Ectodermal cell (in vitro differentiated cells): ENCODE measurements around the gene RLF.
"Not testable (repeated sequence)": the region's sequence is repeated elsewhere in the genome, so short reads cannot be mapped to it uniquely, and the experiment has no call there.

Experiments
- H3K27ac ChIP-seq: 2 replicates; pipeline ENCODE4 v1.7.0; 2013; ENCODE audit warnings: mild to moderate bottlenecking, low read depth, low read length; ENCODE audit not compliant: insufficient read depth, poor library complexity, severe bottlenecking
- H3K27me3 ChIP-seq: 2 replicates; pipeline ENCODE4 v1.7.0; 2013; ENCODE audit warnings: mild to moderate bottlenecking, low read length; ENCODE audit not compliant: insufficient read depth, control insufficient read depth, poor library complexity, severe bottlenecking
- H3K36me3 ChIP-seq: one replicate; pipeline ENCODE4 v1.7.0; 2013; ENCODE audit warnings: low read length; ENCODE audit not compliant: control insufficient read depth, insufficient read depth
- H3K4me1 ChIP-seq: one replicate; pipeline ENCODE4 v1.7.0; 2013; ENCODE audit warnings: low read length; ENCODE audit not compliant: control insufficient read depth, insufficient read depth
- H3K4me3 ChIP-seq: 2 replicates; pipeline ENCODE4 v1.7.0; 2013; ENCODE audit warnings: low read depth, low read length, control low read depth; ENCODE audit not compliant: insufficient read depth
- H3K9me3 ChIP-seq: 2 replicates; pipeline ENCODE4 v1.7.0; 2013; ENCODE audit warnings: mild to moderate bottlenecking, low read length, moderate library complexity; ENCODE audit not compliant: control insufficient read depth
- WGBS, 2 experiments: methylation state at CpG; one replicate each; pipeline ENCODE4 v1.1.7; 2013; ENCODE audit warnings: missing lambda C conversion rate in 2 of 2; 5-methylcytosine and 5-hydroxymethylcytosine counted together

Gene RLF

DNA sequence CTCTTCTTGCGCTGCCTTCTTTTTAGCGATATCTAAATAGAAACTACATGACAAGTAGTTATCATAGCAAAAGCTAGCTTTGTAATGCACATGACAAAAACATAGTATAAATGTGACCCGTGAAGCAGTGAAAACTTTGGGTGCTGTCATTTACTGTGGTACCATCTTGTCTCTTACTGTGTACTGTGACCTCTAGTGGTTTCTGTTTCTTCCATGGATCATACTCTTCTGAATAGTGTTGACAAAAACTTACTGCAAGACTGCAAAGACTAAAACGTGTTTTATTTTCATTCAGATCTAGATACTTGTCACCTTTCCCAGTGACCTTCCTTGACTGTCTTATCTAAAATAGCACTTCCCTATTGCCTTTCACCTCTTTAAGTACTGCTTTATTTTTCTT, 6.1 kb downstream of the RLF start:
- Histone ChIP-seq H3K27me3 (no peaks in the 10 kb centered on the region), H3K9me3 (no peaks in the 10 kb centered on the region), H3K27ac (no peak overlapping the region), H3K4me3 (no peak overlapping the region), H3K4me1 (peaks cover 13% of the 10 kb centered on the region), H3K36me3 (no peaks in the 10 kb centered on the region)
- 91 to 97% methylated on average over 2 to 4 of the region's 4 CpGs for WGBS, 2 experiments

DNA sequence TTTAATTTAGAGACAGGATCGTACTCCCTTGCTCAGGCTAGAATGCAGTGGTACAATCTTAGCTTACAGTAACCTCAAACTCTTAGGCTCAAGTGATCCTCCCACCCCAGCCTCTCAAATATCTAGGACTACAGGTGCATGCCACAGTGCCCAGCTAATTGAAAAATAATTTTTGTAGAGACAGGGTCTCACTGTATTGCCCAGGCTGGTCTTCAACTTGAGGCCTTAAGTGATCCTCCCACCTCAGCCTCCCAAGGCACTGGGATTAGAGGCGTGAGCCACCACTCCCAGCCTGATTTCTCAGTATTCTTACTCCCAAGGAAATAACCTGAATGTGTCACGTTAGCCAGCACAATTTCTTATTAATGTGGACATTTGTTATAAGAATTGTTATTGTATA, 9.8 kb downstream of the RLF start:
- no peaks in the 10 kb centered on the region for H3K27me3 ChIP-seq
- no peak overlapping the region for H3K27ac ChIP-seq
- 93 to 97% methylated on average over 2 to 3 of the region's 3 CpGs for WGBS, 2 experiments

GRCh38 chr1:40174788-40175187, 13.6 kb downstream of the RLF start:
- H3K36me3 ChIP-seq, result no peaks in the 10 kb centered on the region
- no peak overlapping the region for H3K4me3 ChIP-seq
- no peaks in the 10 kb centered on the region for H3K9me3 ChIP-seq
- no peaks in the 10 kb centered on the region for H3K4me1 ChIP-seq
- H3K27me3 ChIP-seq, result no peaks in the 10 kb centered on the region
- 88 to 96% methylated on average over 3 of the region's 3 CpGs for WGBS, 2 experiments
- no peak overlapping the region for H3K27ac ChIP-seq

More for the DNA sequence above, 9.8 kb downstream of the RLF start:
- Histone ChIP-seq H3K4me3 (no peak overlapping the region), H3K9me3 (no peaks in the 10 kb centered on the region), H3K4me1 (no peaks in the 10 kb centered on the region), H3K36me3 (no peaks in the 10 kb centered on the region)

DNA sequence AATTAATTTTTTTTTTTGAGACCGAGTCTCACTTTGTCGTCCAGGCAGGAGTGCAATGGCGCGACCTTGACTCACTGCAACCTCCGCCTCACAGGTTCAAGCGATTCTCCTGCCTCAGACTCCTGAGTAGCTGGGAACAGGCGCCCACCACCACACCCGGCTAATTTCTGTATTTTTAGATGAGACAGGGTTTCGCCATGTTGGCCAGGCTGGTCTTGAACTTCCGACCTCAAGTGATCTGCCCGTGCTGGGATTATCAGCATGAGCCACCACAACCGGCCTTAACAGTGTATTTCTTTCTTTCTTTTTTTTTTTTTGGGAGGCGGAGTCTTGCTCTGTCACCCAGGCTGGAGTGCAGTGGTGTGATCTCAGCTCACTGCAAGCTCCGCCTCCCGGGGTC, 15.8 kb downstream of the RLF start:
- not testable (repeated sequence) for H3K27ac ChIP-seq, H3K4me1 ChIP-seq, H3K36me3 ChIP-seq, H3K4me3 ChIP-seq, H3K9me3 ChIP-seq, H3K27me3 ChIP-seq
- WGBS, 2 experiments, result 89 to 94% methylated on average over 15 of the region's 15 CpGs

DNA sequence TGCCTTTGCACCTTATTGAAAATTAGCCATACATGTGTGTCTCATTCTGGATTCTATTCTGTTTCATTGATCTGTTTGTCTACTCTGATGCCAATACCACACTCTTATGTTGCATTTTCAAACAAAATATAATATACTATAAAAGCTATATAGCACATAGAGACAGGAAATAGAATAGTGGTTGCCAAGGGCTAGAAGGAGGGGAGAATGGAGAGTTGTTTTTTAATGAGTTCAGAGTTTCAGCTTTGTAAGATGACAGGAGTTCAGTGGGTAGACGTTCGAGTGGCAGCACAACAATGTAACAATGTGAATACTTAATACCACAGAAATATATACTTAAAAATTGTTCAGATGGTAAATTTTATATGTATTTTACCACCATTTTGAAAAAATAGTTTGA, 17.0 kb downstream of the RLF start:
- no peak overlapping the region for H3K27ac ChIP-seq
- H3K36me3 ChIP-seq, result no peaks in the 10 kb centered on the region
- no peak overlapping the region for H3K4me3 ChIP-seq
- WGBS, 2 experiments, result 100% methylated on average over 2 of the region's 2 CpGs; no CpG with 5 or more reads in 1 of the 2 experiments
- no peaks in the 10 kb centered on the region for H3K9me3 ChIP-seq
- no peaks in the 10 kb centered on the region for H3K4me1 ChIP-seq
- H3K27me3 ChIP-seq, result no peaks in the 10 kb centered on the region

DNA sequence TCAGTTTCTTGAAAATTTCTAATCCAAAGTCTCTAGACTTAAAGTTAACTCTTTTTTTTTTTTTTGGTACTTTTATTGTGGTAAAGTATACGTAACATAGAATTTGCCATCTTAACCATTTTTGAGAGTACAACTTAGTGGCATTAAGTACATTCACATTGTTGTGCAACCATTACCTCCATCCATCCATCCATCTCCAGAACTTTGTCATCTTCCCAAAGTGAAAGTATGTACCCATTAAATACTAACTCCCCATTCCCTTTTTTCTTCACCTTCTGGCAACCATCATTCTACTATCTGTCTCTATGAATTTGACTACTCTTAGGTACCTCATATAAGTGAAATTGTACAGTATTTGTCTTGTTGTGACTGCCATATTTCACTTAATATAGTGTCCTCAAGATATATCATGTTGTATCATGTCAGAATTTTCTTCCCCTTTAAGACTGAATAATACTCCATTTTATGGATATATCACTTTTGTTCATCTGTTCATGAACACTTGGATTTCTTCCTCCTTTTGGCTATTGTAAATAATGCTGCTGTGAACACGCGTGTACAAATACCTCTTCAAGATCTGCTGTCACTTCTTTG, 18.4 kb downstream of the RLF start:
- no peaks in the 10 kb centered on the region for H3K27me3 ChIP-seq
- H3K36me3 ChIP-seq, result no peaks in the 10 kb centered on the region

GRCh38 chr1:40183055-40183710, 22.0 kb downstream of the RLF start:
- Histone ChIP-seq H3K27ac (no peak overlapping the region), H3K4me1 (no peaks in the 10 kb centered on the region), H3K27me3 (no peaks in the 10 kb centered on the region), H3K36me3 (no peaks in the 10 kb centered on the region), H3K4me3 (no peak overlapping the region), H3K9me3 (no peaks in the 10 kb centered on the region)
- 76 to 79% methylated on average over 3 of the region's 3 CpGs for WGBS, 2 experiments

More for the DNA sequence above, 18.4 kb downstream of the RLF start:
- Histone ChIP-seq H3K4me3 (no peak overlapping the region), H3K9me3 (no peaks in the 10 kb centered on the region), H3K27ac (no peak overlapping the region), H3K4me1 (no peaks in the 10 kb centered on the region)
- 90 to 97% methylated on average over 3 of the region's 3 CpGs for WGBS, 2 experiments

GRCh38 chr1:40184193-40184592, 23.0 kb downstream of the RLF start:
- Histone ChIP-seq H3K9me3 (no peaks in the 10 kb centered on the region), H3K27me3 (no peaks in the 10 kb centered on the region), H3K4me3 (no peak overlapping the region), H3K4me1 (no peaks in the 10 kb centered on the region), H3K27ac (no peak overlapping the region), H3K36me3 (no peaks in the 10 kb centered on the region)
- 80% methylated on average over 1 of the region's 1 CpG; no CpG with 5 or more reads in 1 of the 2 experiments for WGBS, 2 experiments

GRCh38 chr1:40185951-40186864, 25.0 kb downstream of the RLF start:
- 93 to 94% methylated on average over 7 of the region's 7 CpGs for WGBS, 2 experiments
- Histone ChIP-seq H3K27me3 (no peaks in the 10 kb centered on the region), H3K36me3 (peaks cover 3% of the 10 kb centered on the region), H3K4me1 (no peaks in the 10 kb centered on the region), H3K9me3 (no peaks in the 10 kb centered on the region), H3K27ac (no peak overlapping the region), H3K4me3 (no peak overlapping the region)

GRCh38 chr1:40187399-40187798, 26.2 kb downstream of the RLF start:
- no peak overlapping the region for H3K27ac ChIP-seq
- 82 to 93% methylated on average over 1 of the region's 1 CpG for WGBS, 2 experiments

More at GRCh38 chr1:40187399-40187798, 26.2 kb downstream of the RLF start:
- peaks cover 11% of the 10 kb centered on the region for H3K36me3 ChIP-seq
- H3K27me3 ChIP-seq, result no peaks in the 10 kb centered on the region
- no peaks in the 10 kb centered on the region for H3K9me3 ChIP-seq
- no peak overlapping the region for H3K4me3 ChIP-seq
- H3K4me1 ChIP-seq, result no peaks in the 10 kb centered on the region
